ENCODE measurements around the gene TSPAN31. TPM values are rescaled to one million over a fixed set of nuclear protein-coding genes. Genes with fewer than 3 reads are reported as not detected.
"Not testable (repeated sequence)": the region's sequence is repeated elsewhere in the genome, so short reads cannot be mapped to it uniquely, and the experiment has no call there.

The TSPAN31 gene
- total RNA-seq, 1 donor from 2014 or later = 32.8 TPM

GRCh38 chr12:57720606-57721595 is 23.9 kb upstream of the TSPAN31 start:
- peak; percentile 5 for ATAC-seq
- intact Hi-C loops (cut with micrococcal nuclease) = no loop called here
- DNase-seq = no peak

GRCh38 chr12:57721846-57722608 is 22.8 kb upstream of the TSPAN31 start:
- intact Hi-C loops (cut with micrococcal nuclease); ATAC-seq; DNase-seq: not testable (repeated sequence)

GRCh38 chr12:57722716-57723629 is 21.9 kb upstream of the TSPAN31 start:
- ATAC-seq = no peak
- no peak for DNase-seq
- intact Hi-C loops (cut with micrococcal nuclease) = no loop called here

- intact Hi-C loops (cut with micrococcal nuclease) = no loop called here
- ATAC-seq (no peak), DNase-seq (no peak)
These were observed 21.2 kb upstream of the TSPAN31 start for GRCh38 chr12:57723630-57723962.

- DNase-seq = no peak
- ATAC-seq = no peak
- intact Hi-C loops (cut with micrococcal nuclease) = no loop called here
These were observed 20.6 kb upstream of the TSPAN31 start for GRCh38 chr12:57724003-57724935.

GRCh38 chr12:57724936-57725740 is 19.7 kb upstream of the TSPAN31 start:
- no peak for ATAC-seq
- intact Hi-C loops (cut with micrococcal nuclease) = no loop called here
- DNase-seq = no peak

GRCh38 chr12:57725851-57726150 is 19.0 kb upstream of the TSPAN31 start:
- no peak for ATAC-seq
- DNase-seq = no peak
- intact Hi-C loops (cut with micrococcal nuclease) = no loop called here

- ATAC-seq = peak; percentile 82
- DNase-seq = peak; percentile 83
- intact Hi-C loops (cut with micrococcal nuclease) = no loop called here
These were observed 18.5 kb upstream of the TSPAN31 start for GRCh38 chr12:57726151-57726883.

- ATAC-seq (peak; percentile 63), DNase-seq (peak; percentile 77)
- intact Hi-C loops (cut with micrococcal nuclease) = no loop called here
These were observed 17.7 kb upstream of the TSPAN31 start for GRCh38 chr12:57726884-57727757.

GRCh38 chr12:57727758-57728395 is 17.0 kb upstream of the TSPAN31 start:
- intact Hi-C loops (cut with micrococcal nuclease) = no loop called here
- ATAC-seq = no peak

GRCh38 chr12:57729321-57729844 is 15.5 kb upstream of the TSPAN31 start:
- intact Hi-C loops (cut with micrococcal nuclease) = no loop called here
- ATAC-seq = no peak

More at GRCh38 chr12:57727758-57728395, 17.0 kb upstream of the TSPAN31 start:
- no peak for DNase-seq

GRCh38 chr12:57730336-57731067 is 14.3 kb upstream of the TSPAN31 start:
- ATAC-seq = no peak
- no peak for DNase-seq
- intact Hi-C loops (cut with micrococcal nuclease) = no loop called here

More at GRCh38 chr12:57729321-57729844, 15.5 kb upstream of the TSPAN31 start:
- DNase-seq = no peak

- ATAC-seq = no peak
- intact Hi-C loops (cut with micrococcal nuclease) = no loop called here
- DNase-seq = no peak
These were observed 13.3 kb upstream of the TSPAN31 start for GRCh38 chr12:57731411-57732080.

GRCh38 chr12:57732270-57732669 is 12.6 kb upstream of the TSPAN31 start:
- no peak for DNase-seq
- intact Hi-C loops (cut with micrococcal nuclease) = no loop called here
- ATAC-seq = no peak

All from left ventricle myocardium superior (tissue), 1 donor.